Endodermal cell (in vitro differentiated cells): ENCODE measurements around the gene SCIN. TPM values are rescaled to one million over a fixed set of nuclear protein-coding genes. Genes with fewer than 3 reads are reported as not detected.

Source experiments
- DNase-seq: peaks from one replicate; pipeline ENCODE4 v3.0.0-alpha.2; 2017
- H3K27ac ChIP-seq: 2 replicates; pipeline ENCODE4 v1.5.1; 2013; ENCODE audit warnings: mild to moderate bottlenecking, low read depth, low read length, moderate library complexity
- H3K27me3 ChIP-seq: 2 replicates; pipeline ENCODE4 v1.6.1; 2013; ENCODE audit warnings: mild to moderate bottlenecking, low read length, moderate library complexity; ENCODE audit not compliant: insufficient read depth, control insufficient read depth, poor library complexity, severe bottlenecking
- H3K36me3 ChIP-seq: 2 replicates; pipeline ENCODE4 v1.7.0; 2013; ENCODE audit warnings: mild to moderate bottlenecking, low read length, moderate library complexity; ENCODE audit not compliant: control insufficient read depth, insufficient read depth
- H3K4me1 ChIP-seq: one replicate; pipeline ENCODE4 v1.7.0; 2013; ENCODE audit warnings: low read length; ENCODE audit not compliant: control insufficient read depth, insufficient read depth
- H3K4me3 ChIP-seq: 2 replicates; pipeline ENCODE4 v1.5.1; 2013; ENCODE audit warnings: mild to moderate bottlenecking, low read length, moderate library complexity
- H3K9ac ChIP-seq: 2 replicates; pipeline ENCODE4 v1.6.1; 2013; ENCODE audit warnings: mild to moderate bottlenecking, low read length, moderate library complexity; ENCODE audit not compliant: poor library complexity, severe bottlenecking; ENCODE audit errors: extremely low read depth
- H3K9me3 ChIP-seq: 2 replicates; pipeline ENCODE4 v1.6.1; 2013; ENCODE audit warnings: mild to moderate bottlenecking, low read length, moderate library complexity; ENCODE audit not compliant: control insufficient read depth
- H3K27ac Mint-ChIP-seq: 2 replicates; pipeline ENCODE4 v1.8.0; 2020; ENCODE audit warnings: mixed read lengths
- H3K27me3 Mint-ChIP-seq: 2 replicates; pipeline ENCODE4 v1.8.0; 2021; ENCODE audit warnings: mild to moderate bottlenecking, mixed read lengths; ENCODE audit not compliant: insufficient read depth
- H3K36me3 Mint-ChIP-seq: 2 replicates; pipeline ENCODE4 v1.8.0; 2020; ENCODE audit warnings: low read depth, mixed read lengths
- H3K4me1 Mint-ChIP-seq: 2 replicates; pipeline ENCODE4 v1.8.0; 2020; ENCODE audit warnings: mixed read lengths
- H3K4me3 Mint-ChIP-seq: 2 replicates; pipeline ENCODE4 v1.8.0; 2020; ENCODE audit warnings: mild to moderate bottlenecking, moderate library complexity, mixed read lengths
- H3K9me3 Mint-ChIP-seq: 2 replicates; pipeline ENCODE4 v1.8.0; 2020; ENCODE audit warnings: mild to moderate bottlenecking, mixed read lengths
- CTCF ChIP-seq: fragments of 200-600 bp; sonication (generic); conservative IDR thresholded peaks from 2 replicates; pipeline ENCODE4 v1.5.0; 2021; ENCODE audit warnings: antibody characterized with exemption, mild to moderate bottlenecking
- WGBS, 2 experiments: methylation state at CpG; one replicate each; pipeline versions ENCODE4 v1.1.5 to v1.1.7; 2013; ENCODE audit warnings: missing lambda C conversion rate in 2 of 2, mixed read lengths in 1 of 2; ENCODE audit not compliant: insufficient coverage in 1 of 2, insufficient read length in 1 of 2; 5-methylcytosine and 5-hydroxymethylcytosine counted together
- total RNA-seq, 2 donors: library from RNA; stranded (reverse); fragmentation: NEBNext Ultra II Directional in 1 of 2; extraction: Animal tissue kit (Norgen Biotek cat#: 25700) in 1 of 2; gene quantifications; 2 replicates in 1 of 2; 3 replicates in 1 of 2; pipeline ENCODE4 v1.2.1, GENCODE V29; 2021

SCIN gene
- total RNA-seq, 2 donors from 2014 or later = 0.15 TPM; not detected in 1

- H3K4me3 ChIP-seq = no peak overlapping the region
- H3K27me3 Mint-ChIP-seq = no peaks in the 10 kb centered on the region
- H3K36me3 ChIP-seq = no peaks in the 10 kb centered on the region
- no peaks in the 10 kb centered on the region for H3K9me3 ChIP-seq
- DNase-seq = no peak
- H3K9ac ChIP-seq = no peak overlapping the region
- no peaks in the 10 kb centered on the region for H3K27me3 ChIP-seq
- H3K36me3 Mint-ChIP-seq = no peaks in the 10 kb centered on the region
- H3K4me3 Mint-ChIP-seq = no peak overlapping the region
- H3K27ac Mint-ChIP-seq = no peak overlapping the region
- H3K4me1 ChIP-seq = peaks cover 4% of the 10 kb centered on the region
- no peak overlapping the region for H3K27ac ChIP-seq
- WGBS, 2 experiments = 84 to 97% methylated on average over 3 to 6 of the region's 6 CpGs
- peaks cover 4% of the 10 kb centered on the region for H3K4me1 Mint-ChIP-seq
- no peaks in the 10 kb centered on the region for H3K9me3 Mint-ChIP-seq
- TF ChIP-seq CTCF = no peak
Observed at GRCh38 chr7:12647364-12648219, 77.1 kb downstream of the SCIN start.

- no peak overlapping the region for H3K4me3 Mint-ChIP-seq
- no peak for DNase-seq
Observed at GRCh38 chr7:12648704-12649261, 78.3 kb downstream of the SCIN start.

GRCh38 chr7:12649348-12649747, 78.8 kb downstream of the SCIN start:
- Histone ChIP-seq H3K9ac (no peak overlapping the region), H3K27ac (no peak overlapping the region), H3K4me1 (peaks cover 4% of the 10 kb centered on the region), H3K4me3 (no peak overlapping the region), H3K9me3 (no peaks in the 10 kb centered on the region), H3K36me3 (no peaks in the 10 kb centered on the region), H3K27me3 (no peaks in the 10 kb centered on the region)
- no peaks in the 10 kb centered on the region for H3K9me3 Mint-ChIP-seq
- H3K27me3 Mint-ChIP-seq = no peaks in the 10 kb centered on the region
- no peaks in the 10 kb centered on the region for H3K36me3 Mint-ChIP-seq
- peaks cover 4% of the 10 kb centered on the region for H3K4me1 Mint-ChIP-seq
- no peak for DNase-seq
- H3K4me3 Mint-ChIP-seq = no peak overlapping the region
- no peak overlapping the region for H3K27ac Mint-ChIP-seq
- TF ChIP-seq CTCF = no peak

More at GRCh38 chr7:12648704-12649261, 78.3 kb downstream of the SCIN start:
- peaks cover 4% of the 10 kb centered on the region for H3K4me1 ChIP-seq
- no peaks in the 10 kb centered on the region for H3K27me3 ChIP-seq
- H3K9me3 Mint-ChIP-seq = no peaks in the 10 kb centered on the region
- no peaks in the 10 kb centered on the region for H3K9me3 ChIP-seq
- H3K27ac ChIP-seq = no peak overlapping the region
- no peak overlapping the region for H3K4me3 ChIP-seq
- no peak overlapping the region for H3K9ac ChIP-seq
- 78 to 91% methylated on average over 2 to 4 of the region's 4 CpGs for WGBS, 2 experiments
- no peak for TF ChIP-seq CTCF
- H3K36me3 ChIP-seq = no peaks in the 10 kb centered on the region
- H3K27ac Mint-ChIP-seq = no peak overlapping the region
- peaks cover 4% of the 10 kb centered on the region for H3K4me1 Mint-ChIP-seq
- no peaks in the 10 kb centered on the region for H3K27me3 Mint-ChIP-seq
- no peaks in the 10 kb centered on the region for H3K36me3 Mint-ChIP-seq
